ENCODE results near the gene GBA3. TPM values are rescaled to one million over a fixed set of nuclear protein-coding genes. Genes with fewer than 3 reads are reported as not detected.

Gene GBA3
- total and polyA plus RNA-seq, 2 donors (not counting 3 experiments of a cell fraction or from before 2014, with no cell fraction given), result not detected

GRCh38 chr4:22745234-22745633, 52.5 kb downstream of the GBA3 start:
- no peak overlapping the region for H3K4me2 ChIP-seq (ENCODE audit: insufficient read depth, low read length)
- no peak for TF ChIP-seq JUN (IDR thresholded peaks at IDR 0.05; ENCODE audit: borderline replicate concordance, insufficient read depth, insufficient read length, low read depth)
- TF ChIP-seq POLR2A (IDR thresholded peaks at IDR 0.05; ENCODE audit: low read depth, low read length), result no peak
- TF ChIP-seq FOS (IDR thresholded peaks at IDR 0.05; ENCODE audit: borderline replicate concordance, insufficient read depth, low read length), result no peak
- no peak for TF ChIP-seq EZH2 (IDR thresholded peaks at IDR 0.05; ENCODE audit: borderline replicate concordance, low read depth, low read length, severe bottlenecking)
- TF ChIP-seq GATA2 (IDR thresholded peaks at IDR 0.05; ENCODE audit: insufficient read depth, insufficient read length, low read depth, low read length), result no peak
- no peak for TF ChIP-seq MAX (IDR thresholded peaks at IDR 0.05; ENCODE audit: insufficient read depth, insufficient read length)
- no peak for TF ChIP-seq POLR2AphosphoS5 (IDR thresholded peaks at IDR 0.05; ENCODE audit: insufficient read depth, low read depth, low read length)
- no peak for TF ChIP-seq MYC (IDR thresholded peaks at IDR 0.05; ENCODE audit: low read depth, low read length)
- TF ChIP-seq CTCF (IDR thresholded peaks at IDR 0.05; ENCODE audit: extremely low read depth in 1 of 2, insufficient read depth in 1 of 2, low read depth in 1 of 2, low read length in 2 of 2), result no peak
- no peaks in the 10 kb centered on the region for H3K9me1 ChIP-seq (replicated peaks; ENCODE audit: control insufficient read depth, extremely low read depth, insufficient read depth, low read length)
- no peaks in the 10 kb centered on the region for H3K79me2 ChIP-seq (ENCODE audit: control insufficient read depth, insufficient read depth, low read length)
- DNase-seq (ENCODE audit: low read depth, low spot score) (no peak), FAIRE-seq (no peak)
- H4K20me1 ChIP-seq (replicated peaks; ENCODE audit: control insufficient read depth, extremely low read depth, insufficient read depth, low read length), result no peaks in the 10 kb centered on the region
- POLR2A ChIA-PET, result no interaction called here
- dilution Hi-C loops (cut with MboI; ENCODE audit: extremely low pct_ligation_motif_present, low sequenced_read_pairs), result no loop called here
- no peaks in the 10 kb centered on the region for H3K27me3 ChIP-seq (ENCODE audit: control insufficient read depth in 2 of 2, insufficient read depth in 2 of 2, low read length in 2 of 2)
- H3K36me3 ChIP-seq (ENCODE audit: control insufficient read depth in 2 of 2, extremely low read depth in 1 of 2, insufficient read depth in 2 of 2, low read length in 2 of 2), result no peaks in the 10 kb centered on the region
- intact Hi-C loops (cut with micrococcal nuclease), result no loop called here
- H3K9me3 ChIP-seq (replicated peaks; ENCODE audit: control insufficient read depth, insufficient read depth, low read length), result no peaks in the 10 kb centered on the region
- no peak overlapping the region for H3K4me3 ChIP-seq (replicated peaks in 1 of 3; ENCODE audit: insufficient read depth in 1 of 3, low read depth in 1 of 3, low read length in 3 of 3)
- CTCF ChIA-PET, result no interaction called here
- BruUV-seq (replicated peaks), result no TSS peak
- H3K4me1 ChIP-seq (ENCODE audit: control insufficient read depth, extremely low read depth, insufficient read depth, low read length), result no peaks in the 10 kb centered on the region
- H3K9ac ChIP-seq (replicated peaks; ENCODE audit: extremely low read depth, insufficient read depth, low read length), result no peak overlapping the region
- no peak overlapping the region for H3K27ac ChIP-seq (ENCODE audit: insufficient read depth, low read depth, low read length)
- H2AFZ ChIP-seq (ENCODE audit: low read depth, low read length), result no peak overlapping the region

Data from endothelial cell of umbilical vein (primary cell).